A549 treated with CORT108297 at 1 μM for 4 hours (cell line): Measurements from ENCODE around the gene FAM8A1. TPM values are rescaled to one million over a fixed set of nuclear protein-coding genes. Genes with fewer than 3 reads are reported as not detected.

Source experiments
- total RNA-seq: library from RNA; stranded (reverse); fragments of 200-300 nt; extraction: Qiagen RNA extraction; gene quantifications from 5 replicates; pipeline ENCODE4 v1.2.3, GENCODE V29; 2022

FAM8A1 gene, protein sequence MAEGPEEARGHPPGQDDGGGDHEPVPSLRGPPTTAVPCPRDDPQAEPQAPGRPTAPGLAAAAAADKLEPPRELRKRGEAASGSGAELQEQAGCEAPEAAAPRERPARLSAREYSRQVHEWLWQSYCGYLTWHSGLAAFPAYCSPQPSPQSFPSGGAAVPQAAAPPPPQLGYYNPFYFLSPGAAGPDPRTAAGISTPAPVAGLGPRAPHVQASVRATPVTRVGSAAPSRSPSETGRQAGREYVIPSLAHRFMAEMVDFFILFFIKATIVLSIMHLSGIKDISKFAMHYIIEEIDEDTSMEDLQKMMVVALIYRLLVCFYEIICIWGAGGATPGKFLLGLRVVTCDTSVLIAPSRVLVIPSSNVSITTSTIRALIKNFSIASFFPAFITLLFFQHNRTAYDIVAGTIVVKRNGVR
- 3.9 to 4.7 TPM (median 4.5 TPM) in 5 replicates for total RNA-seq

DNA sequence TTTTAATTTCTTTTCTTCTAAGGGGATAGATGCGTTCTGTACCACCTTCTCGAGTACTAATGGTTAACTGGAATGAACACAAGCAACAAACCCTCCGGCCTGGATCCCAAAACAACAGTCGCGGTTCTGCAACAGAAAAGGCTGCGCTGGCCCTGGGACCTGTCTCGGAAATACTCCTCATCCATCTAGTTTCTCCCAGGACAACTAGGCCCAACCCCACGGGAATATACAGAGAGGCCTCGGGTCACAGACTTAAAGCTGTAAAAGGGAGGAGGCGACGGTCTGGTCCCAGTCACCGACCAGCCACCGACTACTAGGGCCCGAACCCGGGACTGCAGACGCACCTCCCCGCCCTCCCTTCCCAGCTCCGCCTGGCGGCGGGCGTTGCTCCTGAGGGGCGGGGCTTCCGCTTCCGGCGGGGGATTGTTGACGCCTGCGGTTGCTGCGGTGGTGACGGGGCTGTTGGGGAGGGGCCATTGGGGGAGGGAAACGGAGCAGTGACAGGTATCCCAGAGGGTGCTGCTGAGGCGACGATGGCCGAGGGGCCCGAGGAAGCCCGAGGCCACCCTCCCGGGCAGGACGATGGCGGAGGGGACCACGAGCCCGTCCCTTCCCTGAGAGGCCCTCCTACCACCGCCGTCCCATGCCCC is at the start of gene FAM8A1:
FAM8A1 (plus strand) TSS at position 426 of the 650 bp plus-strand sequence; CDS start at position 534, 108 bp downstream.

Other genes with a start within 250 kb of the FAM8A1 start
- 11.3 to 15.2 TPM (median 12.8 TPM) in 5 replicates for gene CAP2, start 206.7 kb upstream of the FAM8A1 start, total RNA-seq
- gene NUP153, start 106.6 kb downstream of the FAM8A1 start, total RNA-seq, result 27.9 to 30.3 TPM (median 29.3 TPM) in 5 replicates